Lower leg skin (tissue), 3 donors: ENCODE results near the gene ARHGAP25.

ENCODE experiments used
- CTCF ChIP-seq, 3 donors: fragments of 450-650 bp; IDR thresholded peaks; one replicate each; pipeline ENCODE4 v1.5.1; 2016; ENCODE audit warnings: antibody characterized with exemption in 3 of 3, mild to moderate bottlenecking in 3 of 3, moderate library complexity in 2 of 3
- POLR2A ChIP-seq, 2 donors: fragments of 450-650 bp; IDR thresholded peaks; one replicate each; pipeline ENCODE4 v1.6.1; 2016 to 2017; ENCODE audit warnings: antibody characterized with exemption in 2 of 2, mild to moderate bottlenecking in 1 of 2, moderate library complexity in 1 of 2

DNA sequence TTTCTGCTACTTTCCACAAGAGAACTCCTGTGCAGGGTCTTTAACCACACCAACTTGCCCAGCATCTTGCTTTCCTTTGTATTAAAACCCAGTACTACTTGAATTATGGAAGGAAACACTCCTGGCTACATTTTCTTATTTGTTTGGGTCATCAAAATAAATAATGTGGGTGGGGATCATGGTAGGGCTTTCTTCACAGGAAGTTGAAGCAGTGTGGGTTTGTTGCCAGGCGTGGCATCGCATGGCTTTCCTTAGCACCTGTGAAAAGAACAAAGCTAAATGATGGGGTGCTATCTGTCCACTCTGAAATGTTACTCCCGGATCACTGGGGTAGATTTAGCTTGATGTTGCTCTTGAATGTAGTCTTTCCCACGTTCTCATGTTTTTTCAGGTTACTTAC, 18.7 kb downstream of the ARHGAP25 start:
- TF ChIP-seq CTCF (IDR thresholded peaks at IDR 0.05) (no peak), POLR2A (IDR thresholded peaks at IDR 0.05) (no peak)
